K562 (cell line): ENCODE data around the gene MYO7A. TPM values are rescaled to one million over a fixed set of nuclear protein-coding genes. Genes with fewer than 3 reads are reported as not detected.

Source experiments
- ATAC-seq: fragments of 200-7000 bp; cut with Tn5 transposase; 3 replicates; pipeline ENCODE4 v1.9.1; 2020; ENCODE audit warnings: moderate library complexity
- BruUV-seq: library from RNA; stranded (reverse); fragments of 400-500 nt; replicated peaks from 2 replicates; lab custom pipeline; 2021; lab: Mats Ljungman, UMichigan
- CTCF ChIA-PET: fragments of 300-600 bp; formaldehyde crosslinking; extraction: SDS; loops from one replicate; lab custom pipeline; 2021; ENCODE audit warnings: low intra/inter-chr PET ratio; lab: Yijun Ruan, JAX
- POLR2A ChIA-PET: fragments of 300-600, 350-650 bp; sonication (Branson Sonifier 250); formaldehyde crosslinking; extraction: SDS; loops from one replicate; lab custom pipeline; 2021; ENCODE audit warnings: antibody characterized with exemption, inconsistent platforms; lab: Yijun Ruan, JAX
- DNase-seq, 4 experiments: peaks; one replicate each; pipeline versions ENCODE4 v3.0.0 to v3.0.0-alpha.2; 2011 to 2018; ENCODE audit warnings: low spot score in 3 of 4, mixed read lengths in 3 of 4; ENCODE audit errors: extremely low read depth in 1 of 4
- FAIRE-seq: peaks from 2 replicates; lab custom pipeline; 2011; peaks lifted over from hg19 to GRCh38; lab: Jason Lieb, UNC
- H2AFZ ChIP-seq: 2 replicates; pipeline ENCODE4 v1.6.0; 2011; ENCODE audit warnings: low read depth, low read length, control low read depth, inconsistent platforms
- H3K27ac ChIP-seq: fragments of 200-600 bp; 3 replicates; pipeline ENCODE4 v1.8.0; 2011; ENCODE audit warnings: low read depth, mild to moderate bottlenecking, control low read depth, inconsistent platforms, low read length, moderate library complexity, mixed read lengths; ENCODE audit errors: extremely low read depth
- H3K27me3 ChIP-seq, 2 experiments: fragments of 300-600 bp in 1 of 2; 2 replicates in 1 of 2; 3 replicates in 1 of 2; pipeline versions ENCODE4 v1.6.0 to v1.8.0; 2011; ENCODE audit warnings: inconsistent platforms in 2 of 2, low read length in 2 of 2, mild to moderate bottlenecking in 1 of 2, mixed read lengths in 1 of 2, moderate library complexity in 1 of 2; ENCODE audit not compliant: control insufficient read depth in 2 of 2, insufficient read depth in 2 of 2
- H3K36me3 ChIP-seq: fragments of 300-600 bp; 3 replicates; pipeline ENCODE4 v1.8.0; 2011; ENCODE audit warnings: mild to moderate bottlenecking, low read length, inconsistent platforms; ENCODE audit not compliant: control insufficient read depth, insufficient read depth
- H3K4me1 ChIP-seq, 2 experiments: fragments of 200-600 bp in 1 of 2; replicated peaks in 1 of 2; 2 replicates in 1 of 2; 3 replicates in 1 of 2; pipeline versions ENCODE4 v1.5.1 to v1.8.0; 2011; ENCODE audit warnings: inconsistent platforms in 2 of 2, low read length in 2 of 2, mild to moderate bottlenecking in 1 of 2, mixed read lengths in 1 of 2, moderate library complexity in 1 of 2; ENCODE audit not compliant: control insufficient read depth in 2 of 2, insufficient read depth in 2 of 2
- H3K4me2 ChIP-seq: 2 replicates; pipeline ENCODE4 v1.6.1; 2011; ENCODE audit warnings: low read length, control low read depth, inconsistent platforms, mixed read lengths; ENCODE audit not compliant: insufficient read depth
- H3K4me3 ChIP-seq: fragments of 200-600 bp; sonication (generic), shearing (Covaris generic); 2 replicates; pipeline ENCODE4 v1.5.1; 2016; ENCODE audit warnings: control low read depth, inconsistent platforms
- H3K79me2 ChIP-seq: fragments of 200-600 bp; 3 replicates; pipeline ENCODE4 v1.8.0; 2011; ENCODE audit warnings: low read length, inconsistent platforms; ENCODE audit not compliant: control insufficient read depth, insufficient read depth
- H3K9ac ChIP-seq, 2 experiments: 2 replicates each; pipeline versions ENCODE4 v1.6.0 to v1.6.1; 2011; ENCODE audit warnings: low read depth in 2 of 2, low read length in 2 of 2, control low read depth in 1 of 2, inconsistent platforms in 1 of 2, mild to moderate bottlenecking in 1 of 2, mixed read lengths in 1 of 2; ENCODE audit not compliant: insufficient read depth in 1 of 2
- H3K9me1 ChIP-seq: one replicate; pipeline ENCODE4 v1.6.0; 2011; ENCODE audit warnings: inconsistent platforms, mild to moderate bottlenecking, low read length, moderate library complexity; ENCODE audit not compliant: control insufficient read depth, insufficient read depth
- H3K9me3 ChIP-seq: replicated peaks from 2 replicates; pipeline ENCODE4 v1.5.1; 2011; ENCODE audit warnings: low read depth, low read length, inconsistent platforms; ENCODE audit not compliant: control insufficient read depth, insufficient read depth
- H4K20me1 ChIP-seq: replicated peaks from 2 replicates; pipeline ENCODE4 v1.6.1; 2011; ENCODE audit warnings: low read length, inconsistent platforms, mixed read lengths; ENCODE audit not compliant: control insufficient read depth, insufficient read depth
- FOXK1 ChIP-seq: sonication (generic); formaldehyde crosslinking; IDR thresholded peaks from 2 replicates; pipeline ENCODE4 v1.8.0; 2022; ENCODE audit warnings: missing genetic modification reagents, mild to moderate bottlenecking, borderline replicate concordance
- MAZ ChIP-seq, 2 experiments: fragments of 450-650 bp in 1 of 2; sonication (generic) in 1 of 2; formaldehyde crosslinking; IDR thresholded peaks in 1 of 2; conservative IDR thresholded peaks in 1 of 2; 2 replicates each; pipeline versions ENCODE4 v1.4.0 to v1.5.0; 2020; ENCODE audit warnings: mild to moderate bottlenecking in 1 of 2, missing genetic modification reagents in 1 of 2
- MCM3 ChIP-seq: fragments of 450-650 bp; IDR thresholded peaks from 2 replicates; pipeline ENCODE4 v1.6.1; 2016
- MYNN ChIP-seq, 2 experiments: sonication (generic); formaldehyde crosslinking in 1 of 2; IDR thresholded peaks; 2 replicates each; pipeline versions ENCODE4 v1.5.0 to v1.6.1; 2016 to 2020; ENCODE audit warnings: antibody characterized with exemption in 1 of 2, missing genetic modification reagents in 1 of 2
- PHF8 ChIP-seq: fragments of 200-600 bp; sonication (generic); IDR thresholded peaks from 2 replicates; pipeline ENCODE4 v1.6.1; 2012; ENCODE audit warnings: mixed run types, mild to moderate bottlenecking, inconsistent platforms, low read length, moderate library complexity, borderline replicate concordance
- POLR2G ChIP-seq: fragments of 200-400 bp; formaldehyde crosslinking; IDR thresholded peaks from 2 replicates; pipeline ENCODE4 v1.6.1; 2017; ENCODE audit warnings: low read depth, mild to moderate bottlenecking, antibody characterized with exemption, low read length, moderate library complexity
- RBM34 ChIP-seq: fragments of 200-400 bp; formaldehyde crosslinking; IDR thresholded peaks from 2 replicates; pipeline ENCODE4 v1.6.1; 2018; ENCODE audit warnings: low read length, borderline replicate concordance; ENCODE audit not compliant: insufficient read depth
- RNF2 ChIP-seq: sonication (generic); IDR thresholded peaks from 2 replicates; pipeline ENCODE4 v1.6.1; 2016
- ZFP1 ChIP-seq: fragments of 450-650 bp; formaldehyde crosslinking; IDR thresholded peaks from 2 replicates; pipeline ENCODE4 v1.4.0; 2020; ENCODE audit warnings: mild to moderate bottlenecking, mixed read lengths
- ZNF311 ChIP-seq: fragments of 250-450 bp; sonication (Bioruptor Pico); IDR thresholded peaks from 2 replicates; pipeline ENCODE4 v1.4.0; 2020; ENCODE audit warnings: mild to moderate bottlenecking, moderate library complexity
- ZNF408 ChIP-seq: fragments of 250-450 bp; sonication (Bioruptor Pico); IDR thresholded peaks from 2 replicates; pipeline ENCODE4 v1.4.0; 2020; ENCODE audit warnings: low read depth, mild to moderate bottlenecking, moderate library complexity
- ZNF507 ChIP-seq: conservative IDR thresholded peaks from 2 replicates; pipeline ENCODE4 v1.6.1; 2017; ENCODE audit warnings: missing genetic modification characterization, missing compliant biosample characterization
- ZNF717 ChIP-seq: fragments of 250-450 bp; sonication (Bioruptor Pico); IDR thresholded peaks from 2 replicates; pipeline ENCODE4 v1.5.0; 2021
- WGBS: fragments of 100-300 bp; shearing (Covaris generic); methylation state at CpG from one replicate; pipeline ENCODE4 v1.1.6; 2016; ENCODE audit warnings: low coverage, mixed read lengths; ENCODE audit not compliant: insufficient coverage; ENCODE audit errors: missing lambda C conversion rate; 5-methylcytosine and 5-hydroxymethylcytosine counted together
- in situ Hi-C: fragments of 300-500 bp; cut with MboI; formaldehyde crosslinking; loops from 4 replicates; pipeline ENCODE4 v1.15.0; 2018; ENCODE audit warnings: inconsistent platforms, mixed read lengths
- intact Hi-C: fragments of 100-400 bp; cut with micrococcal nuclease; formaldehyde crosslinking; loops from 2 replicates; pipeline ENCODE4 v1.14.2; 2022
- polyA plus RNA-seq, 8 experiments: library from polyadenylated mRNA; depleted of rRNA in 4 of 8; stranded (reverse) in 5 of 8; unstranded in 3 of 8; fragments of >200 nt; fragmentation: Nextera tagmentation in 2 of 8; fragmentation: Illumina TruSeq in 1 of 8; extraction: Ambion mirVana in 2 of 8; extraction: Trizol in 1 of 8; gene quantifications; 2 replicates each; pipeline versions ENCODE4 v1.2.1 to v1.2.3, GENCODE V29; 2011 to 2014; ENCODE audit warnings: inconsistent platforms in 1 of 8, missing spikeins in 1 of 8
- total RNA-seq, 7 experiments: library from RNA; depleted of rRNA in 6 of 7; stranded (reverse); fragments of >200 nt in 6 of 7; fragmentation: Illumina TruSeq in 2 of 7; extraction: Trizol in 2 of 7; gene quantifications; 2 replicates each; pipeline versions ENCODE4 v1.2.1 to v1.2.3, GENCODE V29; 2011 to 2021; ENCODE audit warnings: low replicate concordance in 1 of 7

Gene MYO7A
- total and polyA plus RNA-seq, 9 of the 15 experiments (the other 6 are each of a cell fraction or from before 2014, with no cell fraction given) = 0.01 to 0.11 (median 0.07) TPM; not detected in 1

DNA sequence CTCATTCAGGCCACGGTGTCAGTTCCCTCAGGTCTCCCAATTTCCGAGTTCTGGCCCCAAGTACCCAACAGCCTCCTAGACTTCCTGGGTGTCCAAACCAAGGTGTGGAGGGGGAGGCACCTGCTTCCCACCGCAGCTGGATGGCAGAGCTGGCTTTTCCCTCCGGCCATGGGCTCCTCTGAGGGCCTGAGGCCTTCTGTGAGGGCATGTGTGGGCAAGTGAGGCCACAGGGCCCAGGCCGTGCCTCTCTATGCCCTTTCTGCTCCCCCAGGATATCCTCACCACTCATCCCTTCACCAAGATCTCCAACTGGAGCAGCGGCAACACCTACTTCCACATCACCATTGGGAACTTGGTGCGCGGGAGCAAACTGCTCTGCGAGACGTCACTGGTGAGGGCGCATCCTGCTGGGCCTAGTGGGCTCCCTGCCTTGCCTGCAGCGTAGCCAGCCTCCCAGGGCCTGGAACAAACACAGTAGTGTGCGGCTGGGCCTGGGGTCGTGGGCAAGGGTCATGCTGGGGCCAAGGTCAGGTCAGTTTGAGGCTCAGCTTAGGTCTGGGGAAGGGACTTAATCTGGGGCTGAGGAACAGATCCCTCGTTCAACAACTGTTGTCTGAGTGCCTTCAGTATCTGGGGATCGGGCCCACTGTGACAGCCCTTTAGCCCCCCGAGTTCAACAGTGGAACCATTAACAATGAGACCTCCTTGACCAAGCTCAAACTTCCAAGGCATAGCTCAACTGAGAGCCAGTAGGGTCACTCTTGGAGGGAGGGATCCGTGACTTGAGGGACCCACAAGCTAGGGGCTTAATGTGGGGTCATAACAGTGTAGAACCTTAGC lies 85.8 kb downstream of the MYO7A start:
- Histone ChIP-seq H3K27me3 (peaks cover 0 to 44% of the 10 kb centered on the region in 2 experiments; a peak in 4 of 5 replicates), H3K4me1 (no peaks in the 10 kb centered on the region)
- TF ChIP-seq ZNF408 (CRISPR knock-in tag) = no peak
- TF ChIP-seq ZNF717 (CRISPR knock-in tag) = no peak
- no peak for TF ChIP-seq POLR2G
- TF ChIP-seq ZNF311 (CRISPR knock-in tag) = no peak
- no peak for TF ChIP-seq FOXK1 (CRISPR knock-in tag)
- no peak for TF ChIP-seq RBM34
- no peak for TF ChIP-seq MYNN (IDR thresholded peaks at IDR 0.05)
- TF ChIP-seq MYNN (CRISPR knock-in tag; IDR thresholded peaks at IDR 0.05) = no peak
- no peak for TF ChIP-seq PHF8
- TF ChIP-seq MCM3 = no peak
- TF ChIP-seq RNF2 = no peak
- TF ChIP-seq ZFP1 (CRISPR knock-in tag) = no peak
- no peak for TF ChIP-seq MAZ (CRISPR knock-in tag; conservative IDR thresholded peaks at IDR 0.05 in 1 of 2, IDR thresholded peaks at IDR 0.05 in 1 of 2)
- TF ChIP-seq ZNF507 (tag) = no peak
- TF ChIP-seq, all 486 proteins: peak for 0
- H3K9me1 ChIP-seq = peaks cover 3% of the 10 kb centered on the region
- no peak for ATAC-seq
- BruUV-seq = no TSS peak
- CTCF ChIA-PET = no interaction called here
- no peaks in the 10 kb centered on the region for H3K36me3 ChIP-seq
- intact Hi-C loops (no loop called here), in situ Hi-C loops (no loop called here)
- no peak for DNase-seq
- no peak overlapping the region for H3K4me2 ChIP-seq
- FAIRE-seq = no peak
- no peaks in the 10 kb centered on the region for H3K79me2 ChIP-seq
- no peaks in the 10 kb centered on the region; the same call in 1 of the 2 replicates for H4K20me1 ChIP-seq
- POLR2A ChIA-PET = interaction anchor here (0.7 kb wide), 1 partner anchor 9 kb away, joined by 4 read pairs; no protein-coding TSS in a partner anchor
- no peaks in the 10 kb centered on the region for H3K9me3 ChIP-seq
- H3K4me3 ChIP-seq = no peak overlapping the region
- 2% methylated on average over 17 of the region's 18 CpGs for WGBS
- H3K27ac ChIP-seq = no peak overlapping the region
- H3K9ac ChIP-seq = no peak overlapping the region
- H2AFZ ChIP-seq = no peak overlapping the region
